ENCODE results near the gene TIGD2. TPM values are rescaled to one million over a fixed set of nuclear protein-coding genes. Genes with fewer than 3 reads are reported as not detected.

Gene TIGD2
- polyA plus RNA-seq, 1 donor from 2014 or later: 4.7 TPM

GRCh38 chr4:89078300-89078699 is 33.0 kb upstream of the TIGD2 start:
- H3K79me2 ChIP-seq (replicated peaks; ENCODE audit: insufficient read depth, low read length): no peaks in the 10 kb centered on the region
- no peaks in the 10 kb centered on the region for H3K36me3 ChIP-seq (ENCODE audit: insufficient read depth, low read length)
- no peaks in the 10 kb centered on the region for H3K9me3 ChIP-seq (ENCODE audit: low read length)
- H3K4me2 ChIP-seq (ENCODE audit: low read length): no peak overlapping the region
- no peak overlapping the region for H3K4me3 ChIP-seq (ENCODE audit: low read length)
- no peak overlapping the region for H3K27ac ChIP-seq (ENCODE audit: low read length)
- no peaks in the 10 kb centered on the region for H4K20me1 ChIP-seq (ENCODE audit: insufficient read depth)
- no peak overlapping the region for H2AFZ ChIP-seq (ENCODE audit: low read depth, low read length)
- H3K27me3 ChIP-seq (ENCODE audit: insufficient read depth, low read depth, low read length): no peaks in the 10 kb centered on the region
- H3F3A ChIP-seq (ENCODE audit: insufficient read depth, low read length, poor library complexity, severe bottlenecking): no peaks in the 10 kb centered on the region
- H3K9me2 ChIP-seq (ENCODE audit: insufficient read depth, low read length): no peaks in the 10 kb centered on the region
- H3K9ac ChIP-seq (ENCODE audit: low read length): no peak overlapping the region
- TF ChIP-seq TAF1 (IDR thresholded peaks at IDR 0.05; ENCODE audit: low read depth) (no peak), EP300 (conservative IDR thresholded peaks at IDR 0.05; ENCODE audit: poor library complexity, severe bottlenecking) (no peak)

GRCh38 chr4:89099034-89099433 is 12.3 kb upstream of the TIGD2 start:
- Histone ChIP-seq H3K9me2 (ENCODE audit: insufficient read depth, low read length) (no peaks in the 10 kb centered on the region), H3K27me3 (ENCODE audit: insufficient read depth, low read depth, low read length) (no peaks in the 10 kb centered on the region), H2AFZ (ENCODE audit: low read depth, low read length) (no peak overlapping the region), H3K9me3 (ENCODE audit: low read length) (no peaks in the 10 kb centered on the region), H3F3A (ENCODE audit: insufficient read depth, low read length, poor library complexity, severe bottlenecking) (no peaks in the 10 kb centered on the region), H3K27ac (ENCODE audit: low read length) (no peak overlapping the region), H3K4me3 (ENCODE audit: low read length) (no peak overlapping the region), H3K4me2 (ENCODE audit: low read length) (no peak overlapping the region), H3K36me3 (ENCODE audit: insufficient read depth, low read length) (no peaks in the 10 kb centered on the region), H3K79me2 (replicated peaks; ENCODE audit: insufficient read depth, low read length) (no peaks in the 10 kb centered on the region), H4K20me1 (ENCODE audit: insufficient read depth) (no peaks in the 10 kb centered on the region), H3K9ac (ENCODE audit: low read length) (no peak overlapping the region)
- TF ChIP-seq SMC3 (conservative IDR thresholded peaks at IDR 0.05; ENCODE audit: poor library complexity): no peak
- no peak for TF ChIP-seq RAD21 (conservative IDR thresholded peaks at IDR 0.05)
- no peak for TF ChIP-seq REST (IDR thresholded peaks at IDR 0.05; ENCODE audit: borderline replicate concordance)
- TF ChIP-seq EP300 (conservative IDR thresholded peaks at IDR 0.05; ENCODE audit: poor library complexity, severe bottlenecking): no peak
- no peak for TF ChIP-seq CTCF (IDR thresholded peaks at IDR 0.05; ENCODE audit: poor library complexity, severe bottlenecking)
- no peak for TF ChIP-seq MXI1 (conservative IDR thresholded peaks at IDR 0.05; ENCODE audit: poor library complexity, severe bottlenecking)
- no peak for TF ChIP-seq EZH2 (IDR thresholded peaks at IDR 0.05; ENCODE audit: borderline replicate concordance, insufficient read depth, low read length, poor library complexity, severe bottlenecking)
- TF ChIP-seq TAF1 (IDR thresholded peaks at IDR 0.05; ENCODE audit: low read depth): no peak
- no peak for TF ChIP-seq POLR2AphosphoS5 (IDR thresholded peaks at IDR 0.05)

- Histone ChIP-seq H3K4me3 (ENCODE audit: low read length) (no peak overlapping the region), H3K27me3 (ENCODE audit: insufficient read depth, low read depth, low read length) (no peaks in the 10 kb centered on the region), H3K9ac (ENCODE audit: low read length) (no peak overlapping the region), H3K9me3 (ENCODE audit: low read length) (no peaks in the 10 kb centered on the region), H3K79me2 (replicated peaks; ENCODE audit: insufficient read depth, low read length) (no peaks in the 10 kb centered on the region), H2AFZ (ENCODE audit: low read depth, low read length) (no peak overlapping the region), H3K36me3 (ENCODE audit: insufficient read depth, low read length) (no peaks in the 10 kb centered on the region), H3F3A (ENCODE audit: insufficient read depth, low read length, poor library complexity, severe bottlenecking) (no peaks in the 10 kb centered on the region), H3K27ac (ENCODE audit: low read length) (no peak overlapping the region), H3K9me2 (ENCODE audit: insufficient read depth, low read length) (no peaks in the 10 kb centered on the region), H4K20me1 (ENCODE audit: insufficient read depth) (no peaks in the 10 kb centered on the region), H3K4me2 (ENCODE audit: low read length) (no peak overlapping the region)
- no peak for TF ChIP-seq CTCF (IDR thresholded peaks at IDR 0.05; ENCODE audit: poor library complexity, severe bottlenecking)
- no peak for TF ChIP-seq RAD21 (conservative IDR thresholded peaks at IDR 0.05)
- no peak for TF ChIP-seq EP300 (conservative IDR thresholded peaks at IDR 0.05; ENCODE audit: poor library complexity, severe bottlenecking)
- no peak for TF ChIP-seq REST (IDR thresholded peaks at IDR 0.05; ENCODE audit: borderline replicate concordance)
- no peak for TF ChIP-seq EZH2 (IDR thresholded peaks at IDR 0.05; ENCODE audit: borderline replicate concordance, insufficient read depth, low read length, poor library complexity, severe bottlenecking)
- TF ChIP-seq SMC3 (conservative IDR thresholded peaks at IDR 0.05; ENCODE audit: poor library complexity): no peak
- no peak for TF ChIP-seq TAF1 (IDR thresholded peaks at IDR 0.05; ENCODE audit: low read depth)
- TF ChIP-seq MXI1 (conservative IDR thresholded peaks at IDR 0.05; ENCODE audit: poor library complexity, severe bottlenecking): no peak
- no peak for TF ChIP-seq POLR2AphosphoS5 (IDR thresholded peaks at IDR 0.05)
Observed at GRCh38 chr4:89099471-89099870, 11.9 kb upstream of the TIGD2 start.
